GM12878 (cell line): Measurements from ENCODE around the gene ZKSCAN1. TPM values are rescaled to one million over a fixed set of nuclear protein-coding genes. Genes with fewer than 3 reads are reported as not detected.
A peak's percentile ranks its signal among the peaks of the same experiment; 100 is the strongest.

Experiments
- ATAC-seq: fragments of 200-7000 bp; cut with Tn5 transposase; 3 replicates; pipeline ENCODE4 v1.9.1; 2020; ENCODE audit warnings: mild to moderate bottlenecking, moderate library complexity
- BruUV-seq: library from RNA; stranded (reverse); fragments of 400-500 nt; replicated peaks from 2 replicates; lab custom pipeline; 2021; lab: Mats Ljungman, UMichigan
- CTCF ChIA-PET: fragments of 300-600 bp; sonication (Branson Sonifier 250); formaldehyde crosslinking; extraction: SDS; loops from one replicate; lab custom pipeline; 2021; ENCODE audit warnings: inconsistent platforms; lab: Yijun Ruan, JAX
- POLR2A ChIA-PET: fragments of 350-600 bp; formaldehyde crosslinking; extraction: SDS; loops from one replicate; lab custom pipeline; 2021; ENCODE audit warnings: inconsistent platforms; lab: Charles Lee
- RAD21 ChIA-PET: fragments of 300-600 bp; sonication (Branson Sonifier 250); formaldehyde crosslinking; loops from one replicate; lab custom pipeline; 2023; ENCODE audit warnings: antibody characterized with exemption; ENCODE audit not compliant: unreplicated experiment; lab: Charles Lee
- SMC1A ChIA-PET: fragments of 300-600 bp; sonication (Branson Sonifier 250); formaldehyde crosslinking; loops from one replicate; lab custom pipeline; 2023; ENCODE audit not compliant: unreplicated experiment, uncharacterized antibody; lab: Charles Lee
- DNase-seq: peaks from one replicate; pipeline ENCODE4 v3.0.0-alpha.2; 2011; ENCODE audit warnings: low read depth, low spot score
- FAIRE-seq: peaks from 3 replicates; lab custom pipeline; 2011; peaks lifted over from hg19 to GRCh38; lab: Jason Lieb, UNC
- H2AFZ ChIP-seq: 2 replicates; pipeline ENCODE4 v1.6.0; 2011; ENCODE audit warnings: low read depth, low read length, control low read depth; ENCODE audit not compliant: control insufficient read depth
- H3K27ac ChIP-seq: 2 replicates; pipeline ENCODE4 v1.5.1; 2011; ENCODE audit warnings: control low read depth; ENCODE audit not compliant: control insufficient read depth, insufficient read depth
- H3K27me3 ChIP-seq, 2 experiments: replicated peaks in 1 of 2; 2 replicates each; pipeline versions ENCODE4 v1.6.0 to v1.6.1; 2011; ENCODE audit warnings: low read length in 1 of 2; ENCODE audit not compliant: control insufficient read depth in 2 of 2, insufficient read depth in 2 of 2
- H3K36me3 ChIP-seq, 2 experiments: 2 replicates each; pipeline ENCODE4 v1.5.1; 2011; ENCODE audit warnings: low read length in 1 of 2; ENCODE audit not compliant: control insufficient read depth in 2 of 2, insufficient read depth in 2 of 2
- H3K4me1 ChIP-seq: 2 replicates; pipeline ENCODE4 v1.6.1; 2011; ENCODE audit warnings: mild to moderate bottlenecking, low read length, moderate library complexity, mixed read lengths; ENCODE audit not compliant: control insufficient read depth, insufficient read depth
- H3K4me2 ChIP-seq: 2 replicates; pipeline ENCODE4 v1.6.0; 2011; ENCODE audit warnings: control low read depth; ENCODE audit not compliant: control insufficient read depth, insufficient read depth
- H3K4me3 ChIP-seq: fragments of 200-600 bp; sonication (generic); 2 replicates; pipeline ENCODE4 v1.5.1; 2016
- H3K79me2 ChIP-seq: 2 replicates; pipeline ENCODE4 v1.6.0; 2011; ENCODE audit warnings: low read length; ENCODE audit not compliant: control insufficient read depth, insufficient read depth
- H3K9ac ChIP-seq: 2 replicates; pipeline ENCODE4 v1.8.0; 2011; ENCODE audit warnings: low read length, control low read depth, mixed read lengths; ENCODE audit not compliant: control insufficient read depth, insufficient read depth
- H3K9me3 ChIP-seq: replicated peaks from 3 replicates; pipeline ENCODE4 v1.5.1; 2011; ENCODE audit warnings: mild to moderate bottlenecking, low read length; ENCODE audit not compliant: control insufficient read depth, insufficient read depth
- H4K20me1 ChIP-seq: 2 replicates; pipeline ENCODE4 v1.6.0; 2011; ENCODE audit not compliant: control insufficient read depth, insufficient read depth
- CBFB ChIP-seq: IDR thresholded peaks from 2 replicates; pipeline ENCODE4 v1.6.1; 2016; ENCODE audit warnings: antibody characterized with exemption, low read depth
- CBX5 ChIP-seq: sonication (generic); IDR thresholded peaks from 2 replicates; pipeline ENCODE4 v1.6.1; 2016; ENCODE audit warnings: low read depth, moderate library complexity, mild to moderate bottlenecking, inconsistent platforms
- ESRRA ChIP-seq: IDR thresholded peaks from 2 replicates; pipeline ENCODE4 v1.6.1; 2012; ENCODE audit warnings: mild to moderate bottlenecking, low read length, improper control_type of control experiment
- JUNB ChIP-seq: IDR thresholded peaks from 2 replicates; pipeline ENCODE4 v1.6.1; 2016; ENCODE audit warnings: antibody characterized with exemption, mild to moderate bottlenecking
- KLF5 ChIP-seq: fragments of 450-650 bp; IDR thresholded peaks from 2 replicates; pipeline ENCODE4 v1.6.1; 2014; ENCODE audit warnings: mild to moderate bottlenecking; ENCODE audit not compliant: partially characterized antibody
- NFIC ChIP-seq: IDR thresholded peaks from 2 replicates; pipeline ENCODE4 v1.6.1; 2012; ENCODE audit warnings: low read depth, mild to moderate bottlenecking, inconsistent platforms, low read length, moderate library complexity
- PML ChIP-seq: IDR thresholded peaks from 2 replicates; pipeline ENCODE4 v1.6.1; 2012; ENCODE audit warnings: low read length, inconsistent platforms
- POLR2AphosphoS5 ChIP-seq: IDR thresholded peaks from 2 replicates; pipeline ENCODE4 v1.6.1; 2011; ENCODE audit warnings: mild to moderate bottlenecking, low read length, inconsistent platforms
- POU2F2 ChIP-seq: IDR thresholded peaks from 3 replicates; pipeline ENCODE4 v1.6.1; 2011; ENCODE audit warnings: low read depth, mild to moderate bottlenecking, low read length, borderline replicate concordance
- RELA ChIP-seq: fragments of 450-650 bp; IDR thresholded peaks from 2 replicates; pipeline ENCODE4 v1.8.0; 2014; ENCODE audit warnings: borderline replicate concordance; ENCODE audit not compliant: partially characterized antibody
- WGBS: methylation state at CpG from one replicate; pipeline ENCODE4 v1.1.6; 2016; ENCODE audit warnings: low lambda C conversion rate; ENCODE audit not compliant: insufficient replicate concordance, insufficient coverage; ENCODE audit errors: missing lambda C conversion rate; 5-methylcytosine and 5-hydroxymethylcytosine counted together
- in situ Hi-C: fragments of 300-500 bp; cut with MboI; formaldehyde crosslinking; loops from 9 replicates; pipeline ENCODE4 v1.14.3; 2018; ENCODE audit warnings: mixed read lengths
- intact Hi-C: fragments of 100-400 bp; cut with micrococcal nuclease; formaldehyde crosslinking; loops from one replicate; pipeline ENCODE4 v1.14.2; 2022; ENCODE audit not compliant: unreplicated experiment
- polyA plus RNA-seq, 11 experiments: library from polyadenylated mRNA; depleted of rRNA in 4 of 11; unstranded in 6 of 11; stranded (reverse) in 5 of 11; fragments of >200 nt; fragmentation: Nextera tagmentation in 4 of 11; fragmentation: Illumina TruSeq in 1 of 11; extraction: Ambion mirVana in 4 of 11; extraction: Trizol in 1 of 11; gene quantifications; 1 replicate in 1 of 11; 2 replicates in 10 of 11; pipeline versions ENCODE4 v1.2.1 to v1.2.3, GENCODE V29; 2011 to 2016; ENCODE audit warnings: inconsistent platforms in 2 of 11, missing spikeins in 2 of 11, low read depth in 1 of 11
- total RNA-seq, 4 experiments: library from RNA; depleted of rRNA in 3 of 4; stranded (reverse); fragments of >200 nt in 3 of 4; fragmentation: Illumina TruSeq in 1 of 4; extraction: Trizol in 1 of 4; gene quantifications; 2 replicates each; pipeline versions ENCODE4 v1.2.1 to v1.2.3, GENCODE V29; 2013 to 2021
- TF ChIP-seq, protein P1 (sequence below): IDR thresholded peaks from 2 replicates; pipeline ENCODE4 v1.6.1; 2012; ENCODE audit warnings: improper control_type of control experiment, low read depth, low read length; ENCODE audit not compliant: insufficient replicate concordance

Gene ZKSCAN1
- total and polyA plus RNA-seq, 10 of the 15 experiments (the other 5 are each of a cell fraction or from before 2014, with no cell fraction given) = 3.2 to 34.4 (median 18.1) TPM

DNA sequence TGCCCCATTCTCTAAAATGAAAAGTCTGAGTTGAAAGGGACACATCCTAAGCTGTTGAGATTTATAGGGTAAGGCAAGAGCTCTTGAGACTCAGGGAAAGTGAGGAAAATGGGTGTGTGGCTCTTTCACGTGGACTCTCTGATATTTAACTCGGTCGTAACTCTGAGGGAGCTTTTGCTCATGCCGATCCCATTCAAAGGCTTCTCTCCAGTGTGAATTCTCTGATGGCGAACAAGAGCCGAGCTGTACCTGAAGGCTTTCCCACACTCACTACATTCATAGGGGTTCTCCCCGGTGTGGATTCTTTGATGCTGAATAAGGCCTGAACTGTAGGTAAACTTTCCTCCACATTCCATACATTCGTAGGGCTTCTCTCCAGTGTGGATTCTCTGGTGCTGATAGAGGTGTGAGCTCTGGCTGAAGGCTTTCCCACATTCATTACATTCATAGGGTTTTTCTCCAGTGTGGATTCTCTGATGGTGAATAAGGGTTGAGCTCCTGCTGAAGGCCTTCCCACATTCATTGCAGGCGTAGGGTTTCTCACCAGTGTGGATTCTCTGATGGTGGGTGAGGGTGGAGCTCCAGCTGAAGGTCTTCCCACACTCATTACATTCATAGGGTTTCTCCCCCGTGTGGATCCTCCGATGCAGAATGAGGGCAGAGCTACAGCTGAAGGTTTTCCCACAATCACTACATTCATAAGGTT, 55.8 kb downstream of the ZKSCAN1 start:
- SMC1A ChIA-PET = interaction anchor here (0.7 kb wide), 1 partner anchor 712 kb away, joined by 3 read pairs; no protein-coding TSS in a partner anchor
- no peak overlapping the region for H3K4me3 ChIP-seq
- no peak overlapping the region for H3K4me2 ChIP-seq
- 95% methylated on average over 11 of the region's 11 CpGs for WGBS
- H2AFZ ChIP-seq = no peak overlapping the region
- TSS peak; percentile 42 for BruUV-seq
- intact Hi-C loops (no loop called here), in situ Hi-C loops (no loop called here)
- ATAC-seq (no peak), FAIRE-seq (no peak), DNase-seq (no peak)
- POLR2A ChIA-PET = interaction anchor here (0.7 to 1.0 kb wide), 2 partner anchors 8 to 12 kb away, joined by 3 read pairs; no protein-coding TSS in a partner anchor
- H3K9me3 ChIP-seq = peaks cover 32% of the 10 kb centered on the region; the same call in 2 of the 3 replicates
- TF ChIP-seq CBX5 (peak; percentile 99), POLR2AphosphoS5 (peak; percentile 39; the same call in 1 of the 2 replicates), JUNB (no peak), KLF5 (peak; percentile 74)
- peaks cover 30 to 54% of the 10 kb centered on the region in 2 experiments for H3K36me3 ChIP-seq
- H3K9ac ChIP-seq = no peak overlapping the region
- RAD21 ChIA-PET = interaction anchor here (2.0 kb wide), 1 partner anchor 11 kb away, joined by 5 read pairs; no protein-coding TSS in a partner anchor
- no peaks in the 10 kb centered on the region for H3K4me1 ChIP-seq
- no peaks in the 10 kb centered on the region for H3K27me3 ChIP-seq
- H3K79me2 ChIP-seq = no peaks in the 10 kb centered on the region
- H4K20me1 ChIP-seq = no peaks in the 10 kb centered on the region
- CTCF ChIA-PET = interaction anchor here (0.6 to 1.5 kb wide), 3 partner anchors 11 to 517 kb away, joined by 3 to 4 read pairs (median 4); no protein-coding TSS in a partner anchor
- H3K27ac ChIP-seq = no peak overlapping the region

DNA sequence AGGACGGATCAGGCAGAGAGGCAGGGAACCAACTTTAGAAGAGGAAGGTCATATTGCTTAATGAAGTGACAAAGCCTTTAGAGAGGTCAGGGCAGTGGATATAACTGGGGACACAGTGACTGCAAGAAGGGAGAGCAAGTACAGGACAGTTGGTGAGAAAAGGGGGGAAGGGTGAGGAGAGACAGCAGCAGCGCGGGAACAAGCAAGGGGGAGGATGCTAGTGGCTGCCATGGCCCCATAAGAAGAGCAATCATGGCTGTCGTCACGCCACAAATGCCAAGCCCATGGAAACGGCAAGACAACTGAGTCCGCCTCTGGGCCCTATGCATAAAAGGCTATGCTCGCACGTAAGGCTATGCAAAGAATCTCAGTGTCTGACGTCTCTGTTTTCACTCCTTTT, 57.1 kb downstream of the ZKSCAN1 start:
- peaks cover 32% of the 10 kb centered on the region; the same call in 2 of the 3 replicates for H3K9me3 ChIP-seq
- in situ Hi-C loops (no loop called here), intact Hi-C loops (no loop called here)
- H3K4me2 ChIP-seq = no peak overlapping the region
- peaks cover 2% of the 10 kb centered on the region for H3K79me2 ChIP-seq
- DNase-seq (no peak), FAIRE-seq (no peak), ATAC-seq (no peak)
- WGBS = 93% methylated on average over 10 of the region's 10 CpGs
- H4K20me1 ChIP-seq = no peaks in the 10 kb centered on the region
- no peaks in the 10 kb centered on the region for H3K4me1 ChIP-seq
- RAD21 ChIA-PET = interaction anchor here (2.0 kb wide), 1 partner anchor 10 kb away, joined by 5 read pairs; no protein-coding TSS in a partner anchor
- POLR2A ChIA-PET = no interaction called here
- H3K27ac ChIP-seq = no peak overlapping the region
- no TSS peak for BruUV-seq
- H3K9ac ChIP-seq = no peak overlapping the region
- peaks cover 30 to 62% of the 10 kb centered on the region in 2 experiments for H3K36me3 ChIP-seq
- CTCF ChIA-PET = interaction anchor here (1.5 kb wide), 1 partner anchor 10 kb away, joined by 4 read pairs; no protein-coding TSS in a partner anchor
- SMC1A ChIA-PET = no interaction called here
- H3K27me3 ChIP-seq = no peaks in the 10 kb centered on the region
- H3K4me3 ChIP-seq = no peak overlapping the region
- no peak overlapping the region for H2AFZ ChIP-seq
- no peak for TF ChIP-seq ESRRA
- TF ChIP-seq, protein P1, sequence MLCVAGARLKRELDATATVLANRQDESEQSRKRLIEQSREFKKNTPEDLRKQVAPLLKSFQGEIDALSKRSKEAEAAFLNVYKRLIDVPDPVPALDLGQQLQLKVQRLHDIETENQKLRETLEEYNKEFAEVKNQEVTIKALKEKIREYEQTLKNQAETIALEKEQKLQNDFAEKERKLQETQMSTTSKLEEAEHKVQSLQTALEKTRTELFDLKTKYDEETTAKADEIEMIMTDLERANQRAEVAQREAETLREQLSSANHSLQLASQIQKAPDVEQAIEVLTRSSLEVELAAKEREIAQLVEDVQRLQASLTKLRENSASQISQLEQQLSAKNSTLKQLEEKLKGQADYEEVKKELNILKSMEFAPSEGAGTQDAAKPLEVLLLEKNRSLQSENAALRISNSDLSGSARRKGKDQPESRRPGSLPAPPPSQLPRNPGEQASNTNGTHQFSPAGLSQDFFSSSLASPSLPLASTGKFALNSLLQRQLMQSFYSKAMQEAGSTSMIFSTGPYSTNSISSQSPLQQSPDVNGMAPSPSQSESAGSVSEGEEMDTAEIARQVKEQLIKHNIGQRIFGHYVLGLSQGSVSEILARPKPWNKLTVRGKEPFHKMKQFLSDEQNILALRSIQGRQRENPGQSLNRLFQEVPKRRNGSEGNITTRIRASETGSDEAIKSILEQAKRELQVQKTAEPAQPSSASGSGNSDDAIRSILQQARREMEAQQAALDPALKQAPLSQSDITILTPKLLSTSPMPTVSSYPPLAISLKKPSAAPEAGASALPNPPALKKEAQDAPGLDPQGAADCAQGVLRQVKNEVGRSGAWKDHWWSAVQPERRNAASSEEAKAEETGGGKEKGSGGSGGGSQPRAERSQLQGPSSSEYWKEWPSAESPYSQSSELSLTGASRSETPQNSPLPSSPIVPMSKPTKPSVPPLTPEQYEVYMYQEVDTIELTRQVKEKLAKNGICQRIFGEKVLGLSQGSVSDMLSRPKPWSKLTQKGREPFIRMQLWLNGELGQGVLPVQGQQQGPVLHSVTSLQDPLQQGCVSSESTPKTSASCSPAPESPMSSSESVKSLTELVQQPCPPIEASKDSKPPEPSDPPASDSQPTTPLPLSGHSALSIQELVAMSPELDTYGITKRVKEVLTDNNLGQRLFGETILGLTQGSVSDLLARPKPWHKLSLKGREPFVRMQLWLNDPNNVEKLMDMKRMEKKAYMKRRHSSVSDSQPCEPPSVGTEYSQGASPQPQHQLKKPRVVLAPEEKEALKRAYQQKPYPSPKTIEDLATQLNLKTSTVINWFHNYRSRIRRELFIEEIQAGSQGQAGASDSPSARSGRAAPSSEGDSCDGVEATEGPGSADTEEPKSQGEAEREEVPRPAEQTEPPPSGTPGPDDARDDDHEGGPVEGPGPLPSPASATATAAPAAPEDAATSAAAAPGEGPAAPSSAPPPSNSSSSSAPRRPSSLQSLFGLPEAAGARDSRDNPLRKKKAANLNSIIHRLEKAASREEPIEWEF = no peak
- TF ChIP-seq NFIC = no peak
- no peak for TF ChIP-seq RELA
- no peak for TF ChIP-seq PML
- no peak for TF ChIP-seq CBFB
- no peak for TF ChIP-seq POU2F2
